Upper lobe of left lung (tissue), 4 donors: ENCODE data around the gene FAM171A1.

Experiments used
- CTCF ChIP-seq, 6 experiments: fragments of 450-650 bp in 4 of 6; fragments of 200-600 bp in 2 of 6; sonication (generic) in 2 of 6; IDR thresholded peaks; one replicate each; pipeline ENCODE4 v1.5.1; 2016 to 2019; ENCODE audit warnings: antibody characterized with exemption in 6 of 6
- EP300 ChIP-seq, 4 donors: sonication (generic); formaldehyde crosslinking; IDR thresholded peaks; one replicate each; pipeline ENCODE4 v1.5.1; 2017; ENCODE audit warnings: antibody characterized with exemption in 4 of 4, control low read depth in 2 of 4
- POLR2A ChIP-seq, 4 donors: fragments of 450-650 bp; IDR thresholded peaks; one replicate each; pipeline ENCODE4 v1.5.1; 2016 to 2017; ENCODE audit warnings: antibody characterized with exemption in 4 of 4, mild to moderate bottlenecking in 2 of 4
- POLR2AphosphoS5 ChIP-seq, 2 donors: sonication (generic); formaldehyde crosslinking; IDR thresholded peaks; one replicate each; pipeline ENCODE4 v1.5.1; 2017; ENCODE audit warnings: antibody characterized with exemption in 2 of 2

GRCh38 chr10:15365692-15366091 is 5.4 kb downstream of the FAM171A1 start:
- no peak for TF ChIP-seq CTCF (IDR thresholded peaks at IDR 0.05)
- no peak for TF ChIP-seq POLR2A (IDR thresholded peaks at IDR 0.05)
- TF ChIP-seq POLR2AphosphoS5 (IDR thresholded peaks at IDR 0.05), result no peak
- no peak for TF ChIP-seq EP300 (IDR thresholded peaks at IDR 0.05)
